ENCODE data around the gene MTX1. TPM values are rescaled to one million over a fixed set of nuclear protein-coding genes. Genes with fewer than 3 reads are reported as not detected.

The MTX1 gene
- total and polyA plus RNA-seq, 9 of the 15 experiments (the other 6 are each of a cell fraction or from before 2014, with no cell fraction given), result 29.1 to 98.4 (median 66.9) TPM

DNA sequence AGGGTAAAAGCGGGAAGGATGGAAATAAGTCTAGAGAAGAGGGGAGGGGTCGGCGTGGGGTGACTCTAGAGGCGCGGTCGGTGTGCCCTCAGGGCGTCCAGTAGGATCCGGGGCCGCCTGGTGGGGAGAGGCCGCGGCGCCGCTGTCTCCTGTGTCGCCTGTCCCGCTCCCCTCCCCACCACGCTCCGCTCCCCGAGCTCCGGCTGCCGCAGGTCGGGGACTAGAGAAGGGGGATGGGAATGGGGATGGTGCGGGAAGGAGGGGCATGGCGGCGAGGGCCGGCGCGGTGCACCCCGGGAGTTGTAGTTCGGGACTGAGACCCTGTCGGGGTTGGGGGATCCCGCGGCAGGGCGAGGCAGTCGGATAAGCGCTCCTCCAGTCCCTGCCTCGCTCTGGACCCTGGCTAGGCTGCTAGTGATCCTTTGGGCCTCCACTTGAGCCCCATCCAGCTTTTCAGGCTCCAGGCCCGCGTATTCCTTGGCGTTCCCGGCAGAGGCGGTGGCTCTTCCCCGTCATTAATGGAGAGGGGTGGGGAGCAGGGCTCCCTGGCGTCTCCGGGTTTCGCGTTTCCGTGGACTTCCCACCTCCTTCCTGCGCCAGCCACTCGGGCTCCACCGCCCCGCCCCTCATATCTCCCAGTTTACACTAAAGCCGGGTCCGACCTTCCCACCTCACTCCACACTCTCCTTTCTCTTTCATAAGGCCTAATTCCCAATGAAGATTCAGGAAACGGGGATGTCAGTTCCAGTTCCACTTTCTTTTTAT, 46.9 kb downstream of the MTX1 start, which contains the start of gene ENTREP3 (continued):
- TF ChIP-seq COPS2 (conservative IDR thresholded peaks at IDR 0.05) (no peak), ZNF76 (CRISPR knock-in tag; IDR thresholded peaks at IDR 0.05; ENCODE audit: borderline replicate concordance) (no peak), SMAD3 (CRISPR knock-in tag; conservative IDR thresholded peaks at IDR 0.05) (no peak), ZNF143 (CRISPR knock-in tag; IDR thresholded peaks at IDR 0.05) (peak; percentile 94), TEAD2 (tag; IDR thresholded peaks at IDR 0.05) (no peak), ZFX (CRISPR knock-in tag; IDR thresholded peaks at IDR 0.05) (peak; percentile 74), RBM22 (IDR thresholded peaks at IDR 0.05; ENCODE audit: low read depth, low read length, poor library complexity, severe bottlenecking) (no peak)
- TF ChIP-seq, protein P1, sequence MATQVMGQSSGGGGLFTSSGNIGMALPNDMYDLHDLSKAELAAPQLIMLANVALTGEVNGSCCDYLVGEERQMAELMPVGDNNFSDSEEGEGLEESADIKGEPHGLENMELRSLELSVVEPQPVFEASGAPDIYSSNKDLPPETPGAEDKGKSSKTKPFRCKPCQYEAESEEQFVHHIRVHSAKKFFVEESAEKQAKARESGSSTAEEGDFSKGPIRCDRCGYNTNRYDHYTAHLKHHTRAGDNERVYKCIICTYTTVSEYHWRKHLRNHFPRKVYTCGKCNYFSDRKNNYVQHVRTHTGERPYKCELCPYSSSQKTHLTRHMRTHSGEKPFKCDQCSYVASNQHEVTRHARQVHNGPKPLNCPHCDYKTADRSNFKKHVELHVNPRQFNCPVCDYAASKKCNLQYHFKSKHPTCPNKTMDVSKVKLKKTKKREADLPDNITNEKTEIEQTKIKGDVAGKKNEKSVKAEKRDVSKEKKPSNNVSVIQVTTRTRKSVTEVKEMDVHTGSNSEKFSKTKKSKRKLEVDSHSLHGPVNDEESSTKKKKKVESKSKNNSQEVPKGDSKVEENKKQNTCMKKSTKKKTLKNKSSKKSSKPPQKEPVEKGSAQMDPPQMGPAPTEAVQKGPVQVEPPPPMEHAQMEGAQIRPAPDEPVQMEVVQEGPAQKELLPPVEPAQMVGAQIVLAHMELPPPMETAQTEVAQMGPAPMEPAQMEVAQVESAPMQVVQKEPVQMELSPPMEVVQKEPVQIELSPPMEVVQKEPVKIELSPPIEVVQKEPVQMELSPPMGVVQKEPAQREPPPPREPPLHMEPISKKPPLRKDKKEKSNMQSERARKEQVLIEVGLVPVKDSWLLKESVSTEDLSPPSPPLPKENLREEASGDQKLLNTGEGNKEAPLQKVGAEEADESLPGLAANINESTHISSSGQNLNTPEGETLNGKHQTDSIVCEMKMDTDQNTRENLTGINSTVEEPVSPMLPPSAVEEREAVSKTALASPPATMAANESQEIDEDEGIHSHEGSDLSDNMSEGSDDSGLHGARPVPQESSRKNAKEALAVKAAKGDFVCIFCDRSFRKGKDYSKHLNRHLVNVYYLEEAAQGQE (IDR thresholded peaks at IDR 0.05; ENCODE audit: borderline replicate concordance), result peak; percentile 86
- TF ChIP-seq, protein P1 (CRISPR knock-in tag; IDR thresholded peaks at IDR 0.05; ENCODE audit: low read depth), result peak; percentile 80; the same call in 1 of the 2 replicates
- TF ChIP-seq, protein P2, sequence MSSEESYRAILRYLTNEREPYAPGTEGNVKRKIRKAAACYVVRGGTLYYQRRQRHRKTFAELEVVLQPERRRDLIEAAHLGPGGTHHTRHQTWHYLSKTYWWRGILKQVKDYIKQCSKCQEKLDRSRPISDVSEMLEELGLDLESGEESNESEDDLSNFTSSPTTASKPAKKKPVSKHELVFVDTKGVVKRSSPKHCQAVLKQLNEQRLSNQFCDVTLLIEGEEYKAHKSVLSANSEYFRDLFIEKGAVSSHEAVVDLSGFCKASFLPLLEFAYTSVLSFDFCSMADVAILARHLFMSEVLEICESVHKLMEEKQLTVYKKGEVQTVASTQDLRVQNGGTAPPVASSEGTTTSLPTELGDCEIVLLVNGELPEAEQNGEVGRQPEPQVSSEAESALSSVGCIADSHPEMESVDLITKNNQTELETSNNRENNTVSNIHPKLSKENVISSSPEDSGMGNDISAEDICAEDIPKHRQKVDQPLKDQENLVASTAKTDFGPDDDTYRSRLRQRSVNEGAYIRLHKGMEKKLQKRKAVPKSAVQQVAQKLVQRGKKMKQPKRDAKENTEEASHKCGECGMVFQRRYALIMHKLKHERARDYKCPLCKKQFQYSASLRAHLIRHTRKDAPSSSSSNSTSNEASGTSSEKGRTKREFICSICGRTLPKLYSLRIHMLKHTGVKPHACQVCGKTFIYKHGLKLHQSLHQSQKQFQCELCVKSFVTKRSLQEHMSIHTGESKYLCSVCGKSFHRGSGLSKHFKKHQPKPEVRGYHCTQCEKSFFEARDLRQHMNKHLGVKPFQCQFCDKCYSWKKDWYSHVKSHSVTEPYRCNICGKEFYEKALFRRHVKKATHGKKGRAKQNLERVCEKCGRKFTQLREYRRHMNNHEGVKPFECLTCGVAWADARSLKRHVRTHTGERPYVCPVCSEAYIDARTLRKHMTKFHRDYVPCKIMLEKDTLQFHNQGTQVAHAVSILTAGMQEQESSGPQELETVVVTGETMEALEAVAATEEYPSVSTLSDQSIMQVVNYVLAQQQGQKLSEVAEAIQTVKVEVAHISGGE (CRISPR knock-in tag; IDR thresholded peaks at IDR 0.05), result peak in 1 of 3 experiments; percentile 79; a peak in 2 of 6 replicates
- TF ChIP-seq, protein P3, sequence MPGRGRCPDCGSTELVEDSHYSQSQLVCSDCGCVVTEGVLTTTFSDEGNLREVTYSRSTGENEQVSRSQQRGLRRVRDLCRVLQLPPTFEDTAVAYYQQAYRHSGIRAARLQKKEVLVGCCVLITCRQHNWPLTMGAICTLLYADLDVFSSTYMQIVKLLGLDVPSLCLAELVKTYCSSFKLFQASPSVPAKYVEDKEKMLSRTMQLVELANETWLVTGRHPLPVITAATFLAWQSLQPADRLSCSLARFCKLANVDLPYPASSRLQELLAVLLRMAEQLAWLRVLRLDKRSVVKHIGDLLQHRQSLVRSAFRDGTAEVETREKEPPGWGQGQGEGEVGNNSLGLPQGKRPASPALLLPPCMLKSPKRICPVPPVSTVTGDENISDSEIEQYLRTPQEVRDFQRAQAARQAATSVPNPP (IDR thresholded peaks at IDR 0.05; ENCODE audit: borderline replicate concordance, insufficient read depth, insufficient read length), result no peak
- TF ChIP-seq, protein P4, sequence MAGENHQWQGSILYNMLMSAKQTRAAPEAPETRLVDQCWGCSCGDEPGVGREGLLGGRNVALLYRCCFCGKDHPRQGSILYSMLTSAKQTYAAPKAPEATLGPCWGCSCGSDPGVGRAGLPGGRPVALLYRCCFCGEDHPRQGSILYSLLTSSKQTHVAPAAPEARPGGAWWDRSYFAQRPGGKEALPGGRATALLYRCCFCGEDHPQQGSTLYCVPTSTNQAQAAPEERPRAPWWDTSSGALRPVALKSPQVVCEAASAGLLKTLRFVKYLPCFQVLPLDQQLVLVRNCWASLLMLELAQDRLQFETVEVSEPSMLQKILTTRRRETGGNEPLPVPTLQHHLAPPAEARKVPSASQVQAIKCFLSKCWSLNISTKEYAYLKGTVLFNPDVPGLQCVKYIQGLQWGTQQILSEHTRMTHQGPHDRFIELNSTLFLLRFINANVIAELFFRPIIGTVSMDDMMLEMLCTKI (IDR thresholded peaks at IDR 0.05; ENCODE audit: partially characterized antibody), result no peak

Measured in K562 (cell line).